Neuronal stem cell (in vitro differentiated cells): Measurements from ENCODE around the gene PNPLA4.

ENCODE experiments used
- DNase-seq: peaks from one replicate; pipeline ENCODE4 v3.0.0-alpha.2; 2013; ENCODE audit warnings: low spot score
- H2AFZ ChIP-seq: one replicate; pipeline ENCODE4 v1.6.1; 2013; ENCODE audit warnings: mild to moderate bottlenecking, low read length, inconsistent platforms
- H2AK5ac ChIP-seq: 2 replicates; pipeline ENCODE4 v1.6.1; 2013; ENCODE audit warnings: low read depth, mild to moderate bottlenecking, inconsistent platforms, low read length, moderate library complexity, mixed read lengths
- H2BK120ac ChIP-seq: 2 replicates; pipeline ENCODE4 v1.6.1; 2013; ENCODE audit warnings: low read depth, mild to moderate bottlenecking, inconsistent platforms, low read length, moderate library complexity, mixed read lengths
- H2BK12ac ChIP-seq: one replicate; pipeline ENCODE4 v1.6.1; 2013; ENCODE audit warnings: low read length, inconsistent platforms
- H2BK15ac ChIP-seq: 2 replicates; pipeline ENCODE4 v1.6.1; 2013; ENCODE audit warnings: mild to moderate bottlenecking, low read length, inconsistent platforms, mixed read lengths
- H2BK5ac ChIP-seq: one replicate; pipeline ENCODE4 v1.6.1; 2013; ENCODE audit warnings: inconsistent platforms, mild to moderate bottlenecking, low read length, moderate library complexity
- H3K14ac ChIP-seq: one replicate; pipeline ENCODE4 v1.6.1; 2013; ENCODE audit warnings: low read length, inconsistent platforms
- H3K18ac ChIP-seq: 2 replicates; pipeline ENCODE4 v1.6.1; 2013; ENCODE audit warnings: low read length, inconsistent platforms
- H3K23ac ChIP-seq: 2 replicates; pipeline ENCODE4 v1.6.1; 2013; ENCODE audit warnings: low read depth, mild to moderate bottlenecking, mixed read lengths, low read length, inconsistent platforms; ENCODE audit not compliant: poor library complexity
- H3K27ac ChIP-seq: replicated peaks from 3 replicates; pipeline ENCODE4 v1.5.1; 2013; ENCODE audit warnings: low read length, inconsistent platforms
- H3K27me3 ChIP-seq, 3 experiments: 2 replicates each; pipeline ENCODE4 v1.6.1; 2013; ENCODE audit warnings: low read length in 3 of 3, mild to moderate bottlenecking in 2 of 3, inconsistent platforms in 1 of 3, low read depth in 1 of 3, mixed read lengths in 1 of 3, moderate library complexity in 1 of 3; ENCODE audit not compliant: control insufficient read depth in 3 of 3, insufficient read depth in 3 of 3
- H3K36me3 ChIP-seq, 2 donors: replicated peaks in 1 of 2; 2 replicates each; pipeline ENCODE4 v1.6.1; 2013; ENCODE audit warnings: low read length in 2 of 2; ENCODE audit not compliant: control insufficient read depth in 2 of 2, insufficient read depth in 2 of 2
- H3K4ac ChIP-seq: 2 replicates; pipeline ENCODE4 v1.6.1; 2013; ENCODE audit warnings: inconsistent platforms, mild to moderate bottlenecking, low read length, moderate library complexity
- H3K4me1 ChIP-seq, 2 donors: 1 replicate in 1 of 2; 2 replicates in 1 of 2; pipeline ENCODE4 v1.6.1; 2013; ENCODE audit warnings: low read length in 2 of 2, low read depth in 1 of 2; ENCODE audit not compliant: control insufficient read depth in 2 of 2, insufficient read depth in 1 of 2
- H3K4me2 ChIP-seq: one replicate; pipeline ENCODE4 v1.6.1; 2013; ENCODE audit warnings: mild to moderate bottlenecking, low read length, inconsistent platforms; ENCODE audit not compliant: insufficient read depth, poor library complexity, severe bottlenecking
- H3K4me3 ChIP-seq, 2 donors: 2 replicates each; pipeline ENCODE4 v1.5.1; 2013; ENCODE audit warnings: low read length in 2 of 2, mild to moderate bottlenecking in 2 of 2, inconsistent platforms in 1 of 2, moderate library complexity in 1 of 2
- H3K79me1 ChIP-seq: one replicate; pipeline ENCODE4 v1.6.1; 2013; ENCODE audit warnings: low read depth, mild to moderate bottlenecking, inconsistent platforms, low read length, moderate library complexity
- H3K9ac ChIP-seq: one replicate; pipeline ENCODE4 v1.6.1; 2013; ENCODE audit warnings: mild to moderate bottlenecking, low read depth, low read length, inconsistent platforms; ENCODE audit not compliant: poor library complexity
- H3K9me3 ChIP-seq, 2 donors: replicated peaks in 1 of 2; 2 replicates each; pipeline versions ENCODE3 to v1.6.1; 2013; ENCODE audit warnings: low read length in 2 of 2, mild to moderate bottlenecking in 2 of 2, inconsistent platforms in 1 of 2, low read depth in 1 of 2, mixed read lengths in 1 of 2, moderate library complexity in 1 of 2; ENCODE audit not compliant: control insufficient read depth in 2 of 2, insufficient read depth in 1 of 2
- H4K8ac ChIP-seq: one replicate; pipeline ENCODE4 v1.6.1; 2013; ENCODE audit warnings: low read depth, mild to moderate bottlenecking, inconsistent platforms, low read length, moderate library complexity
- H4K91ac ChIP-seq: one replicate; pipeline ENCODE4 v1.6.1; 2013; ENCODE audit warnings: low read length, low read depth, mild to moderate bottlenecking, inconsistent platforms; ENCODE audit not compliant: poor library complexity
- WGBS, 2 donors: extraction: QIAGEN DNeasy Blood & Tissue Kit; methylation state at CpG; one replicate each; pipeline ENCODE4 v1.1.7; 2013; ENCODE audit warnings: missing lambda C conversion rate in 2 of 2, mixed read lengths in 1 of 2; ENCODE audit not compliant: insufficient read length in 2 of 2, insufficient replicate concordance in 1 of 2; ENCODE audit errors: extremely low coverage in 2 of 2; 5-methylcytosine and 5-hydroxymethylcytosine counted together

Gene PNPLA4

DNA sequence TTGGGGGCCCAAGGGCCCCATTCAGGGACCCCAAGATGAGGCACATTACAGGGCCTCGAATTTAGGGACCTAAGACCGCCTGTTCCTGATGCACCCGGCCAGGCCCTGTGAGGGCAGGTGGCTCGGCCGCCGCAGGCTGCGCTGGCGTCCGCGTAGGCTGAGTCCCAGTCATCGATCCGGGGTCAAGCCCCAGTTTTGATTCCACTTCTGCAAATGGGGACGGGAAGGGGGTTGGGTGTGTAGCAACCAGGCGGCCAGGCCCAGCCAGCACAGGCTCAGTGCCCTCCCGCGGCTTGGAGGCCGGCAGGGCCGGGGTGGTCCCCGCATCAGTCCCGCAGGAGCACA lies 327 bp downstream of the PNPLA4 start:
- Histone ChIP-seq H2BK15ac (no peak overlapping the region), H3K4me2 (peak overlapping the region; percentile 45), H2BK12ac (no peak overlapping the region), H3K4me1 (peaks cover 0 to 2% of the 10 kb centered on the region in 2 donors), H2BK5ac (no peak overlapping the region), H3K9me3 (no peaks in the 10 kb centered on the region), H3K36me3 (peaks cover 0 to 3% of the 10 kb centered on the region in 2 donors), H3K79me1 (no peaks in the 10 kb centered on the region), H3K14ac (no peak overlapping the region), H3K27ac (no peak overlapping the region), H3K4me3 (peak overlapping the region; percentile 63 to 89), H3K23ac (no peak overlapping the region), H4K8ac (no peak overlapping the region), H4K91ac (no peak overlapping the region), H2AFZ (peak overlapping the region; percentile 91), H3K18ac (peak overlapping the region; percentile 38), H3K27me3 (no peaks in the 10 kb centered on the region), H2AK5ac (no peak overlapping the region), H3K4ac (no peak overlapping the region), H2BK120ac (no peak overlapping the region), H3K9ac (peak overlapping the region; percentile 60)
- DNase-seq: no peak
- WGBS, 2 donors: no CpG with 5 or more reads among the region's 20 CpGs

DNA sequence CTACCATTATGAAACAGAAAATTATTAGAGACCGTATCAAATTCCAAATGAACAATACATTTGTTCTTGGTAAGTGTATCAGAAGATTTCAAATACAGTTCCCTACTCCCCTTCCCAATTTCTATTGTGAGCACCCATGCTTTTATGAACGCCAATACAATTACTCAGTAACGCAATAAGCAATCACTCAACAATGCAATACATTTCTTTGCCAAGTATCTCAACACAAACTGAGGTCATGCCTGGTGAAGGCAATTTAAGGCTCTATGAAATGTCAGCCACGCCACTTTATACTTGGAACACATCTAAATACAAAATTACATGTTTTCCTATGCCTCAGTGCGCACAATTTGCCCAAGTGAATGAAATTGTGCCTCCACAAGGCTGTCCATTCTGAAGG lies 712 bp downstream of the PNPLA4 start:
- H2BK120ac ChIP-seq: no peak overlapping the region
- no peak overlapping the region for H3K27ac ChIP-seq
- H3K9ac ChIP-seq: no peak overlapping the region
- H4K8ac ChIP-seq: no peak overlapping the region
- no peak overlapping the region for H2BK12ac ChIP-seq
- no peak overlapping the region for H3K23ac ChIP-seq
- H3K27me3 ChIP-seq: no peaks in the 10 kb centered on the region
- peaks cover 0 to 2% of the 10 kb centered on the region in 2 donors for H3K4me1 ChIP-seq
- H3K18ac ChIP-seq: no peak overlapping the region
- H4K91ac ChIP-seq: no peak overlapping the region
- no peak overlapping the region for H2BK15ac ChIP-seq
- no peak overlapping the region for H2AK5ac ChIP-seq
- H3K4me2 ChIP-seq: peak overlapping the region; percentile 45
- H3K4ac ChIP-seq: no peak overlapping the region
- peak overlapping the region; percentile 63 to 89 for H3K4me3 ChIP-seq
- no peak overlapping the region for H3K14ac ChIP-seq
- no peak overlapping the region for H2BK5ac ChIP-seq
- no peaks in the 10 kb centered on the region for H3K79me1 ChIP-seq
- WGBS, 2 donors: no CpG with 5 or more reads among the region's 5 CpGs
- DNase-seq: no peak
- H2AFZ ChIP-seq: peak overlapping the region; percentile 91
- peaks cover 0 to 7% of the 10 kb centered on the region in 2 donors for H3K36me3 ChIP-seq
- no peaks in the 10 kb centered on the region for H3K9me3 ChIP-seq

GRCh38 chrX:7925867-7926472 lies 1.2 kb downstream of the PNPLA4 start:
- Histone ChIP-seq H2AK5ac (no peak overlapping the region), H3K79me1 (no peaks in the 10 kb centered on the region), H3K4me2 (no peak overlapping the region), H3K9ac (no peak overlapping the region), H2BK15ac (no peak overlapping the region), H3K4ac (no peak overlapping the region), H4K8ac (no peak overlapping the region), H4K91ac (no peak overlapping the region), H3K36me3 (peaks cover 0 to 9% of the 10 kb centered on the region in 2 donors), H3K14ac (no peak overlapping the region), H3K18ac (no peak overlapping the region), H3K27me3 (no peaks in the 10 kb centered on the region), H2AFZ (no peak overlapping the region), H3K23ac (no peak overlapping the region), H2BK12ac (no peak overlapping the region), H2BK5ac (no peak overlapping the region), H3K4me3 (no peak overlapping the region), H2BK120ac (no peak overlapping the region), H3K9me3 (no peaks in the 10 kb centered on the region), H3K27ac (no peak overlapping the region), H3K4me1 (peaks cover 0 to 2% of the 10 kb centered on the region in 2 donors)
- DNase-seq: peak; percentile 35
- WGBS, 2 donors: 100% methylated on average over 1 of the region's 9 CpGs; no CpG with 5 or more reads in 1 of the 2 donors

DNA sequence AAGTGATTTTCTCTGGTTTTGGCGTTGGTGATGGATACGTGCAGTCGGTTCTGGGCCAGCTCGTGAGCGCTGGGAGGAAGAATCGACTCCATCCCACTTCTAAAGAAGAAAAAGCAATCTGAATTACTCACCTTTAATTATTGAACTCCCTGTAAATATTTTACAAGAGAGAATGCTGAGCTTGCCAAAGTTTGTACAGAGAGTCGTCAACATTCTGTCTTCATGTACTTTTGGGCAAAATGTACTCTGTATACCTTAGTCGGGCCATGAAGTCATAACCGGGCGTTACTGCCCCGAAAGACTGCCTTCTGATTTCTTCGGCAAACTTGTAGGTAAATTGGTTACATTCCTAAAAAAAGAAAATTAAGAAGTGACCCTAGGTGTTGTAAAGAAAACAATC lies 5.5 kb downstream of the PNPLA4 start:
- H3K9ac ChIP-seq: no peak overlapping the region
- H4K91ac ChIP-seq: no peak overlapping the region
- no peaks in the 10 kb centered on the region for H3K9me3 ChIP-seq
- no peak overlapping the region for H2AK5ac ChIP-seq
- no peak overlapping the region for H4K8ac ChIP-seq
- no peak for DNase-seq
- H3K18ac ChIP-seq: no peak overlapping the region
- no peak overlapping the region for H3K4me3 ChIP-seq
- H3K4me2 ChIP-seq: no peak overlapping the region
- H2AFZ ChIP-seq: no peak overlapping the region
- peaks cover 2 to 9% of the 10 kb centered on the region in 2 donors for H3K36me3 ChIP-seq
- H3K14ac ChIP-seq: no peak overlapping the region
- no peak overlapping the region for H2BK5ac ChIP-seq
- H3K23ac ChIP-seq: no peak overlapping the region
- no CpG with 5 or more reads among the region's 12 CpGs for WGBS, 2 donors
- H3K4ac ChIP-seq: no peak overlapping the region
- H3K4me1 ChIP-seq: no peaks in the 10 kb centered on the region
- H2BK15ac ChIP-seq: no peak overlapping the region
- no peak overlapping the region for H3K27ac ChIP-seq
- no peaks in the 10 kb centered on the region for H3K27me3 ChIP-seq
- H2BK120ac ChIP-seq: no peak overlapping the region
- no peak overlapping the region for H2BK12ac ChIP-seq
- no peaks in the 10 kb centered on the region for H3K79me1 ChIP-seq
